ENCODE measurements around the gene DPM2.

DPM2 gene

DNA sequence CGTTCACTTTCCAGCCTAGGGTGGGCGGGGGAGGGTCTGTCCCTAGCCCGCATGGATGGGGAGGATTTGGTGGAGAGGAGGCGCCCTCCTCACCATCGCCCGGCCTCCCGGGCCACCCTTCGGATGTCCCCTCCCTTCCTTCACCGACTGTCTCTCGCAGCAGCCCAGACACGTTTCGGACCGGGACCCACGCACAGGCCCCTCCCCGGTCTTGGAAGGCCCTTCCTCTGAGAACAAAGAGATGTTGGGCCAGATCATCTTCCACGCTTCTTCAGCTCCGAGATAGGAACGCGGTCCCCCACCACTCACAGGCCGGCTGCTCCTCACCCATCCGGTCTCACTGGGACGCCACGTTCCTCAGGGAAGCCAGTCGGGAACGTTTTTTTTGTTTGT, 640 bp upstream of the DPM2 start:
- no peak for DNase-seq (ENCODE audit: low read depth in 1 of 2, low spot score in 1 of 2)

DNA sequence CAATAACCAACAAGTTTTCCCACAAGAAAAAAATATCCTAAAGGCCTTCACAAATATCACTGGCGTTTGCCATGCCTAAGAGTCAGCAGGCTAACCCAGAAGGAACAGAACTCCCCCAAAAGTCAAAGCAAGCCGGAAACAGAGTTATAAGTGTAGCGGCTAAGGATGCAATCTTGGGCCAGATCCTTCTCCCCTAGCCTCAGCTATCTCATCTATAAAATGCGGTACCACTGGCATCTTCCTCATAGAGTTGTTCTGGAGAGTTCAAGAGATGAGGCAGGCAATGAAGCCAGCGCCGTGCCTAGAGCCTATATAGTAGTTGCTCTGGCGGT, 632 bp downstream of the DPM2 start:
- no peak for DNase-seq (ENCODE audit: low read depth in 1 of 2, low spot score in 1 of 2)

DNA sequence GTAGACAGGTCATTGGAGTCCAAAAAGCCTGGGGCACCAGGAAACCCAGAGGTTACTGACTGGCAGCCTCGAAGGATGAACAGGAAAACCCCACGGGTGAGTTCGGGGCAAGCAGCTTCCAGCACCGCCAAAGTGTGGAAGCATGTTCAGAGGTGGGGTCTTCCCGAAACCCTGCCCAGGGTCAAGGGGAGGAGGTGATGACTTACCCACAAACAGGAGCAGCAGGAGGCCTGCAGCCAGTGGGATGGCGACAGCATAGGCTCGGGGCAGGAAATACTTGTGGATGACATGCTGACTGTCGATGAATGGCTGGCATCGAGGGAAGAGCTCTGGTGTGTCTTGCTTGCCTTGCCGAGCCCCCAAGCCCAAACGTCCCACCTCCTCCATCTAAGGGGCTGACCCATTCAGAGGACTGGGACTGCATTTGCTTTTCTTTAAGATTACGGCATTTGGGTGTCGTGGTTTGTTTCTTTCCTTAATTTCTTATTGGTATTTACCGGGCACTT, 1.3 kb downstream of the DPM2 start:
- DNase-seq (ENCODE audit: low read depth in 1 of 2, low spot score in 1 of 2): no peak

DNA sequence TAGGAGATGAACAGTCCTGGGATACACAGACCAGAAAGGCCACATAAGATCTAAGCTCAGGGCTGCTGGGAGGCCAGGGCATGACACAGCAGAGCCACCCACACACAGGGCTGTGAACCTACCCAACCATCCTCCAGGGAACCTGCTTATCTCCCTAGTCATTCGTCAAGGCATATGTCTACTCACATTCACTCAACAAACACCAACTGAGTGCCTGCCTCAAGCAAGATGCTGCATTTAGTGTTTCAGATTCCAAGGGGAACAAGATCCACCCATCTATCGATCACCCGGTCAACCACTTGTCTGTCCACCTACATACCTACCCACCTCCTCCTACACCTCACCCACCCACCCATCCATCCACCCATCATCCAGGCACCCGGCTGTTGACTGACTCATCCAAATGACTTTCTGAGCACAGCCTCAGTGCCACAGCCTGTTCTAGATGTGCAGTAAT, 1.9 kb downstream of the DPM2 start:
- no peak for DNase-seq (ENCODE audit: low read depth in 1 of 2, low spot score in 1 of 2)

DNA sequence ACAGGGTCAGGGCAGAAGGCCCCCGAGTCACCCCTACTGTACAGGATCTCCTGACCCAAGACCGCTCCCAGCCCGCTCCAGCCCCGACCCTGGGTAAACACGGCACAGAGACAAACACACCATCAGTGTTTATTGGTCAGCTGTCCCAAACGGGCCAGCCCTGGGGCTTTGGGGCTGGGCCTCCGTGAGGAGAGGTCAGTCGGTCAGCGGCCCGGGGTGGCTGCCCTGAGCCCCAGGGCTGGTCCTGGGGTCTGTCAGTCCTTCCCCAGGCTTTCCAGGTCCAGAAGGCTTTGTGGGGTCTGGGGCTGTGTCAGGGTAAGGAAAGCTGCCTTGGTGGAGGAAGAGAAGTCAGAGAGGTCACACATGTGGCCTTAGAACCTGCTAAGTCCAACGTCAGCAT, 2.7 kb downstream of the DPM2 start:
- DNase-seq (ENCODE audit: low read depth in 1 of 2, low spot score in 1 of 2): no peak

DNA sequence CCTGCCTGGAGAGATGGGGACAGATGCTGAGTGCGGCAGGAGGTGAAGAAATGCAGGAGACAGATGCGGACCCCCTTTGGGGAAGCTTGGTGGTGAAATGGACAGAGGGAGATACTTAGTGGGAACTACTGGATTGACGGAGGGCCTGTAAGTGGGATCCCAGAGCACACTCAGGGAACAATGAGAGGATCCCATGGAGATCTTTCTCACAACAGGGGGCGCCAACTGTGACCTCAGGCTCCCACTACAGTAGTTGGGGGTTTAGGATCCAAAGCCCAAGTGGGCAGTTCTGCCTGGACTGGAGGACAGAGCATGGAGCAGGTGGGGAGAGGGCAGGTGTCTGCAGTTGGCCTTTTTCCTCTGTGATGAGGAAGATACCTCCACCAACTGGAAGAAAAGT, 3.4 kb downstream of the DPM2 start:
- no peak for DNase-seq (ENCODE audit: low read depth in 1 of 2, low spot score in 1 of 2)

DNA sequence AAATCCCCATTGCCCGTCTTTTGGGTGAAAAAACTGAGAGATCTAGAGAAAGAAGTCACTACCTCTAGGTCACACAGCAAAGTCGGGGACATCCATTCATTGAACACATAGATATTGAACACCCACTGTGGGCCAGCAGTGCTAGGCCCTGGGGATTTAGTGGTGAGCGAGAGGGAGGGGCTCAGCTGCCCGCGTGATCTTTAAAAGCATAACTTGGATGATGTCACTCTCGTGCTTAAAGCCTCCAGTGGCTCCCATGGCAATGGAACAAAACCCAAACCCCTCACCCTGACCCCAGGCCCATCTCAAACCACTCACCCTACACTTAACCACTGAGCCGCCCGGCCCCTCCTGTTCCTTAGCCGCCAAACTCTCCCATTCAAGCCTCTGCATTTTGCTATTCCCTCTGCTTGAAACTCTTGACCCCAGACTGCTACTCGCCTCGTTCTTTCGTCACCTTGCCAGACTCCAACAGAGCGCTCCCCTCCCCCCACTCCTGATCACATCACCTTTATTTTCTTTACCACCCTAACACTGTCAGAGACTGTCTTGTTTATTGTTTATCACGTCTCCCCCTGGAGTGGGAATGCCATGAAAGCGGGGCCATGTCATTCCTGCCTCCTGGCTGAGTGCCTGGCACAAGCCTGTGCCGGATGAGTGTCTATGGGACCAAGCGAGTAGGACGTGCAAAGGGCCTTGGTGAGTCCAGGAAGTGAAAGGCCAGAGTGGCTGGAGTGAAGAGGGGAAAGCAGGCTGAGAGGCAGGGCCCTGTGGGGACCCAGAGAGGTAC, 6.4 kb downstream of the DPM2 start:
- DNase-seq (ENCODE audit: low read depth in 1 of 2, low spot score in 1 of 2): no peak

DNA sequence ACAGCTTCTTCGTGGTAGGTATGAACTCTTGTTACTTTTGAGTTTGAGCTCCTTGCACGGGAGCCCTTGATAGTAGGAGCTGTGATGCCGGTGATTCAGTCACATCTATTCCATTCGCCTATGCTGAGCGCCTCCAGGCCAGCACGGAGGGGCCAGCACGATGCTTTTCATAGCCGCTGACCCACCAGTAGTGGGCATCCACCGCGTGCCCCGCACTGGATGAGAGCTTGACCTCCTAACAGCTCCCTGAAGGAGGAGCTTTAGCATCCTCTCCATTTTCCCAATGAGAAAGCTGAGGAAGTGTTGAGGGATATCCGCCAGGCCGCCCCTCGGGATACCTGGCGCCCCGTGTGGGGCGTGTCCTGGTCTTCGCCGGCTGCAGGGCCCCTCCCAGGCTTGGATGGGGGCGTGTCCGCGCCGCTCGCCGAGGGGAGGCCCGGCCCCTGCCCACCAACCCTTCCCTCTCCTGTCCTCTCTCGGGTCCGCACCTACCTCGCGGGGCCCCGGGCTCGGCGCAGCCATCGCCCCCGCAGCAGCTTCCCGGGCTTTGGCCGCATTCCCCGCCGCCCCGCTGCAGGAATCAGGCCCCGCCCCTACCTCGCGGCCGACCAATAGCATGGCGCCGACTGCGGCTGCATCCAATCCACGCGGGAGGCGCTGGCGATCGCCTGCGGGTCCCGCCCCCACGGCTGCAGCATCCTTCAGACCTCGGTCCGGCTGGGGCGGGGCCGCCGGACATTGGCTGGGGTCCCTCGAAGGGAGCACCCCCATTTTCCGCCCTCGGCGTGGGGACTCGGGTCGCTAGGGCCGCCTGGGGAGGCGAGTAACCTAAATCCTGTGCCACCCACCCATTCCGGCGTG, 7.2 kb downstream of the DPM2 start, which contains the start of gene PIP5KL1:
TSS of gene PIP5KL1 (minus strand) at position 547 of the 861 bp plus-strand sequence. CDS start at position 522, 25 bp downstream.
- peak; percentile 56 to 63 for DNase-seq (ENCODE audit: low read depth in 1 of 2, low spot score in 1 of 2)

DNA sequence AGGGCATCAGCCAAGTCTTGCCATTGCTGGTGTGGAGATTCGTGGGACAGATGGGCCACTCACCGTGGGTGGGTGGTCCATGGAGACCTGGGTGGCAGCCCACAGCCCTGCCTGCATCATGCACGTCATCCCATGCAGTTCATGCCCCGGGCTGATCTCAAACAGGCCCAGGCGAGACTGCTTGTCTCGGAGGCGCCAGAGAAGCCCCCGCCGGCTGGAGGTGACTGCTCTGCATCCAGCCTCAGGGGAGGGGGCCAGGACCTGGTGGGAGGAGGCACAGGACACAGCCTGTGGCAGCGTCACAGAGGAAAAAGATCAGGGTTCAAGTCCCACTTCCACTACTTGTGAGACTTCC, 8.1 kb downstream of the DPM2 start:
- DNase-seq (ENCODE audit: low read depth in 1 of 2, low spot score in 1 of 2): no peak

DNA sequence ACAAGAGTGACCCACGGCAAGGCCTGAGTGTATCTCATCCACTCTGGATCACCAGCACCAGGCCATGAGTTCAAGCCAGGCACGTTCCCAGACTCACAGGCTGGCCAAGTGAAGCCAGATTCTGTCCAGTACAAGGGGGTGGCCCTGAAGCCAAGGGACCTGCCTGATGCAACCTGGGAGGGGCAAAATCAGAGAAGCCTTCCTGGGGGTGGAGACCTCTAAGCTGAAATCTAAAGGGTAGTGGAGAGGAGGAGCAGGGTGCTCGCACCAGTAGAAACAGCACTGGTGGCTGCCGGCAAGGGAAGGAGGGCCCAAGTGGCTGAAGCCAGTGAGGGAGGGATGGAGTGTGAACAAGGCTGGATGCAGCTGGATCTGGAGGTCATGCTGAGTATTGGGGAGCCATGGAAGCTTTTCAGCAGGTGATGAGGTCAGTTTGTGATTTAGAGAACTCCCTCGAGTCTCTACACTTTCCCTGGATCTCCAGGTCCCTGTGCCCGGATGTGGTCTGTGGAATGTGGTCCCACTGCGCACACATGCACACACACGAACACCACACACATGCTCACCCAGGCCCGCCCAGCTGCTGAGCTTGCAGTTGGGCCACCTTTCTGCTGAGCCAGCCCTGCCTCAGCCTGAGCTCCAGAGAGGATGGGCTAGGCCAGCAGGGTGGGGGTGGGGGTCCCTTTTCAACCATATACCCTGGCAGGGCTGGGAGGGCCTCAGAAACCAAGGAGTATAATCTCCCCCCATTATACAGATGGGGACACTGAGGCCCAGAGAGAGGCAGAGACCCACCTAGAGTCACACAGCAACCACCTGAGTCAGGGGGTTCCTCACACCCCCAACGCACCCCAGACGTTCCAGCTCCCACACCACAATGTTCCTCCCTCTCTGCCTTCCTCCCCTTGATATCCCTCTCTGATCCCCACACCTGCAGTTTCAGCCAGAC, 8.7 kb downstream of the DPM2 start:
- no peak for DNase-seq (ENCODE audit: low read depth in 1 of 2, low spot score in 1 of 2)

DNA sequence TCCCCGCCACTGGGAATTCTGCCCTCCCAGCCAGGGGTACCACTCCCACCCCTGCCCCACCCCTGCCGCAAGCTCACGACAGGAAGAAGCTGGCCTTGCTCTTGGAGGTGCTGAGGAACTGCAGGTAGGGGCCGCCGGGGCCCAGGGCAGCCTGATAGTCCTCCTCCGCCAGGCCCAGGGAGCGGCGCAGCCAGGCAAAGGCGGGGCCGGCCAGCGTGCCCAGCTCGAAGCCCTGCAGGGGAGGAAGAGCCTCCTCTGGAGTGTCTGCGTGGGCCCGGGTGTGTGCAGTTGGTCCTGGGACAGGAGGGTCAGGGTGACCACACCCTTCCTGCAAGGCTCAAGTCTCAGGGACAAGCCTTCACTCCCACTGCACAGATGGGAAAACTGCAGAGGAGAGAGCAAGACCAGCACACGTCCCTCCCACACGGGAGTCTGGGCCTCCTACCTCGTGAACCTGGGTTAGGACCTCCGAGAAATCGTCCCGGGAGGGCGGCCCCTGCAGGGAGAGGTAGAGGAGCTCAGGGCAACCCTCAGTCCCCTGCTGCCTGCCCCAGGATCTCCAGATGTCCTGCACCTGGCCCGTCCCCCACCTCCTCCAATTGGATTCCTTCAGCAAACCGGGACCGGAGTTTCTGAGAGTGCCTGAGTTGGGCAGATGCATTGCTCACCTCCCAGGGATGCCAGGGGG, 9.5 kb downstream of the DPM2 start:
- no peak for DNase-seq (ENCODE audit: low read depth in 1 of 2, low spot score in 1 of 2)

DNA sequence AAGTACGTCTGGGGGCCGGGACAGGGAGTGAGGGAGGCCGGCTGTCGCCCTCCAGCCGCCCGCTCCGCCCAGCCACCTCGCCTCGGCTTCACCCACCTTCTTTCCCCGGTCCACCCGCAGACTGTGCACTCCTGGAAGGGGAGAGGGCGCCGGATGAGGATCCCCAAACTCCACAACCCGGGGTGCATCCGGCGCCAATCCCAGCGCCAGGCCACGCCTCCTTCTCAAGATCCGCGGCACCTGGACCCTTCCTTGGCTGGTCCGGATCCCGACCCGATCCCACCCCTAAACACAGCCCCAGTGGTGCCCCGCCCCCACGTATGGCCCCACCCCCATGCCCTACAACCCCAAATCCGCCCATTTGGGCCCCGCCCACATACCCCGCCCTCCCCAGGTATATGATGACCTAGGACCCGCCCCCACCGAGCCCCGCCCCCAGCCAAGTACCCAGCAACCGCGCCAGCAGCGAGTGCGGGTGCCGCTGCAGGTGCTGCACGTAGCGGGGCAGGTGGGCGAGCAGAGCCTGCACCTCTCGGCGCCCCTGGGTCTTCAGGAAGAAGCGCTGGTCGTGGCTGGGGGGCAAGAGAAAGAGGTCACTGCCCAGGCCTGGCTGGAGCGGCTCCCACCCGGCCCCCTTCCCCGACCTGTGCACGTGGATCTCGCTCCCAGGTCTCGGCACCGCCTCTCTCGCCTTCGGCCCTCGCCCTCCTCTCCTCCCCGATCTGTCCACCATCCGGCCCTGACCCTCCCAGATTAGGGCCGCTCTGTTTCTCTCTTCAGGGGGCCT, 10.3 kb downstream of the DPM2 start:
- DNase-seq (ENCODE audit: low read depth in 1 of 2, low spot score in 1 of 2): peak; percentile 50 to 64

DNA sequence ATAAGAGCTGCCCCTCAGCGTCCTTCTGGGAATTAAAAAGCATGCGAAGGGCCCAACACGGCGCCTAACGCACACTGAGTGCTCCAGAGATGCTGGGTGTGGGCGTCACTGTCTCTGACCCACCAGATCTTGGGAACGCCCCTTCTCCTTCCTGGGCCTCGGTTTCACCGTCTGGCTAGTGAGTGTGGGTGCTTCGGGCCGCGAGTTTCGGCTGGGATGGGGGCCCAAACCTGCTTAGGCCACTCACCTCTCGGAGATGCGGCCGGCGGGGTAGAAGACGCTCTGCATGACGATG, 10.8 kb downstream of the DPM2 start:
- DNase-seq (ENCODE audit: low read depth in 1 of 2, low spot score in 1 of 2): no peak

DNA sequence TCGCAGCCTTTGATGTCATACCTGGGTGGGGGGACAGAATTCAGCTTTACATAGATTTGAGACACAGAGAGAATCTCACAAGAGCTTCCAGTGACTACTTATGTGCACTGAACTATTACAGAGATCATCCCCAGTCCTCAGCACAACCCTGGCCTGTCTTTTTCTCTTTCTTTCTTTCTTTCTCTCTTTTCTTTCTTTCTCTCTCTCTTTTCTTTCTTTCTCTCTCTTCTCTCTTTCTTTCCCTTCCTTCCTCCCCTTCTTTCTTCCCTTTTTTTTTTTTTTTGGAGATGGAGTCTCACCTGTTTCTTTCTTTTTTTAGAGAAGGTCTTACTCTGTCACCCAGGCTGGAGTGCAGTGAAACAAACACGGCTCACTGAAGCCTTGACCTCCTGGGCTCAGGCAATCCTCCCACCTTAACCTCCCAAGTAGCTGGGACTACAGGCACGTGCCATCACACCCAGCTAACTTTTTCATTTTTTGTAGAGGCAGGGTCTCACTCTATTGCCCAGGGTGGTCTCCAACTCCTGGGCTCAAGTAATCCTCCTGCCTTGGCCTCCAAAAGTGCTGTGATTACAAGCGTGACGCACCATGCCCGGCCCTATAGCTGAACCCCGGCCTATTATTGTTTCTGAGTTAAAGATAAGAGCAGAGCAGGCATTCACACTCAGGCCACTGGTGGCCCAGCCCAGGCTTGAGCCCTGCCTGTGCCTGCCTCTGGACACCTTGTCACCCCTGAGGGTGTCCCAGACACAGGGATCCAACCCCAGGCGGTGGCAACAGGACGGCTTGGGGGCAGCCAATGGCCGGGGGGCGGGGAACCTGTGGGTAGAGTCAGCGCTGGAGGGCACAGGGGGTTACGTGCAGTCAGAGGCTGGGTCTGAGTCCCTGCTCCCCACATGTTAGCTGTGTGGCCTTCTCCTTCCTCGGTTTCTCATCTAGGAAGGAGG, 11.4 kb downstream of the DPM2 start:
- DNase-seq (ENCODE audit: low read depth in 1 of 2, low spot score in 1 of 2): no peak

DNA sequence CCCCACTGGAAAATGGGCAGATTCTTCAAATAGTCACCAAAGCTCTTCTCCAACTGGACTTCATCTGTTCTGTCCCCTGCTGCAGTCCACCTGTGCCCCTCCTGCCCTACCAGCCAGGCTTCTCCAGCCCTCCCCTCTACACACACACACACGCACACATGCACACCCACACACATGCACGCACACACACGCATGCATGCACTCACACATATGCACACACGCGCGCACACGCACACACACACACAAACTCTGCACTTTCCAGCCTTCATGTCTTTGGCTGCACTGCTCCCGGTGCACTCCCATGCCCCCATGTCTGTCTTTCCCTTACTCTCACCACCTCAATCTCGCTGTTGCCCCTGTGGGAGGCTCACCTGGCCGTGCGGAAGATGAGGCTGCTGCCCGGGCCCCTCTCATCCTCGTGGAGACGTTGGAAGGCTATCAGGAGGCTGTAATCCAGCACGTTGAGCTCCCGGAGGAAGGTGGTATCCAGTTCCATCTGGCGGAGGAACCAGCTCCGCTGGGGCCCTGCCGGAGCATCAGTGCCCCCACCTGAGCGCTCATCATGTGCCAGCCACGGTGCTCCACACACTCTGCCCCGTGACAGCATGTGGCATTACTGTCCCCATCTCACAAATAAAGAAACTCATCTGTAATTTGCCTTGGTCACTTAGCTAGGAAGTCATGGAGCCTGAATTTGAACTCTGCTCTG, 12.8 kb downstream of the DPM2 start:
- DNase-seq (ENCODE audit: low read depth in 1 of 2, low spot score in 1 of 2): no peak

DNA sequence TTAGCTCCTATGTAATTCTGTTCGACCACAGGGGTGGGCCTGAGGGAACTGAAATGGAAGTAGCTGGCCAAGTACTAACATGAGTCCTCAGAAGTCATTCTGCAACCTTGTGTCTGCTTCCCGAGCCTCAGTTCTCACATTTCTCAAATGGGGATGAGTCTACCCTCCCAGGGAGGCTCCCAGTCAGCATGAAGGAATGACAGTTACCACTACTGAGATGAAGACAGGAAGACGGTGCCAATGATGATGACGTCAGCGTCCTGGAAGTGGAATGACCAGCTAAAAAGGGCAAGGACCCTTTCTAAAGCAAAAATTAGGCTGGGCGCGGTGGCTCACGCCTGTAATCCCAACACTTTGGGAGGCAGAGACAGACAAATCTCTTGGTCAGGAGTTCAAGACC, 13.9 kb downstream of the DPM2 start:
- DNase-seq (ENCODE audit: low read depth in 1 of 2, low spot score in 1 of 2): no peak

DNA sequence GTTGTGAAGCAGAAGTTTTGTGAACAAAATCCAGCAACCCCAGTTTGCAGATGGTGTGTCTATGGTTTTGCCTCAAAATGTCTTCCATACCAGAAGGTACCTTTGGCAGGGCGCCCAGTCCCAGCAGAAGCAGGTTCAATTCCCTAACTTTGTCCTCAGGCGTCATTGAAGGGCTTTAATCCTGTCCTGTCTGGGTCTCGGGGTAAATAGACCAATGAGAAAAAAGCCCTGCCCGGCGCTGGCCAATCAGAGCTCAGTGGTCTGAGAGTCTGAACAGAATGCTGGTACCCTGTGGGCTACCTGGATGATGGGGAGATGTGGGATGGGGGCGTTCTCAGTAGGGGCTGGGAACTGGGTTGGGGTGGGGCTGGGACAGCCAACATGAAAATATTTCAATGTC, 14.6 kb downstream of the DPM2 start:
- DNase-seq (ENCODE audit: low read depth in 1 of 2, low spot score in 1 of 2): no peak

DNA sequence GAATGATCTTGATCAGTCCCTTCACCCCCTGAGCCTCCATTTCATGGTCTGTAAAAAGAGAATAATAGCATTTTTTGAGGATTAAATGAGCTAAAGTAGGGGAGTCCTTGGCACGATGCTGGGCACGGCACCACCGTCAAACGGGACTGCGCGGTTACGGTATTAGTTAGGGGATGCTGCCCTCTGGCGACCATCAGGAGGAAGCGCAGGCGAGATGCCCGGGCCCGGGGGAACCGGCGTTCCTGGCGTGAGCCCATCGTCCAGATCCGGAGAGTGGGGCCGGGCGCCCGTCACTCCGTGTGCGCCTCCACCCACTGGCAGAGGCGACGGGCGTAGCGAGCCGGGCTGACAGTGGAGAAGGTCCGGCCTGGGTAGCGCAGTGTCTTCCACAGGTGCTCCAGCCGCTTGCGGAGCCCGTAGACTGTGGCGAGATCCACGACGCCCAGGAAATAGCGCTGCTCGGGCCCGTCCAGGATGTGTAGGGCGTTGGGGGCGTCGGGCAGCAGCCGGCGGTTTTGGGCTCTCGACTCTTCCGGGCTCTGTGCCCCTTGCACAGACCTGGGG, 16.0 kb downstream of the DPM2 start:
- DNase-seq (ENCODE audit: low read depth in 1 of 2, low spot score in 1 of 2): peak; percentile 65 to 67
